Activated T-cell treated with anti-CD3 and anti-CD28 coated beads for 48 hours (primary cell): ENCODE measurements around the gene KCTD8.
"Not testable (repeated sequence)": the region's sequence is repeated elsewhere in the genome, so short reads cannot be mapped to it uniquely, and the experiment has no call there.

Experiments used
- DNase-seq: peaks from one replicate; pipeline ENCODE4 v3.0.0-alpha.2; 2020; ENCODE audit warnings: low read depth

KCTD8 gene

DNA sequence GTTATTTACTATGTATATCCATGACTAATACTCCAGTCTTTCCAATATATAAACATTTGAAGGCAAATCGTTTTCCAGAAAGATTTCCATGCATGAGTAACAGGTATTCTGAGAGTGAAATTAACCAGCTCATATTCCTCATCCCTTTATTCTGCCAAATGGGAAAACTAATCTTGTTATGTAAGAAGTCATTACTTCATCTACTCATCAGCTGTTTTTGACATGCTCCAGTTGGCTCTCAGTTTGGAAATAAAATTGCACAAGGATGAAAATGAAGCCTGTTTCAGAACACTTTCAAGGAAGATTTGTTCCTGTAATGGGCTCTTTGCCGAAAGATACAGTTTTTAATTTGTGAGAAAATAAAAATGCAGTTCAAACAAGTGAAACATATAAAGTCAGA lies 121.9 kb downstream of the KCTD8 start:
- DNase-seq = no peak

GRCh38 chr4:44320833-44321232 lies 127.8 kb downstream of the KCTD8 start:
- DNase-seq = no peak

- DNase-seq = no peak
Observed at GRCh38 chr4:44319129-44319528, 129.5 kb downstream of the KCTD8 start.

- DNase-seq = no peak
Observed at GRCh38 chr4:44313702-44314101, 134.9 kb downstream of the KCTD8 start.

DNA sequence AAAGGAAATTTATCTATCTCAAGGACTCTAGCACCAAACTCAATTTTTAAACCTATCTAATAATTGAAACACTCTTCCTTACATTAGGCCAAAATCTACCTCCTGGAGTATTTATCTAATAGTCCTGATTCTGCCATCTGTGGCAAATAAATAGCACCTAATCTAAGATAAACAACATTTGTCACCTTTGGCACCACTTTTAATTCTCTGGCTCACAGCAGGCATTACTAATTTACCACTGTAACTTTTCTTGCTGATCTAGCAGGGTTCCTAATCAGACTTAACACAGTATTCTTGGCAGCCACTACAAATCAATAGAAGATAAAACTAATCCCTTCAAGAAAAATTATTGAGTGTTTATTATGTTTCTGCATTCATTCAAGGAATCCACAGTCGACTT lies 161.1 kb downstream of the KCTD8 start:
- DNase-seq = no peak

DNA sequence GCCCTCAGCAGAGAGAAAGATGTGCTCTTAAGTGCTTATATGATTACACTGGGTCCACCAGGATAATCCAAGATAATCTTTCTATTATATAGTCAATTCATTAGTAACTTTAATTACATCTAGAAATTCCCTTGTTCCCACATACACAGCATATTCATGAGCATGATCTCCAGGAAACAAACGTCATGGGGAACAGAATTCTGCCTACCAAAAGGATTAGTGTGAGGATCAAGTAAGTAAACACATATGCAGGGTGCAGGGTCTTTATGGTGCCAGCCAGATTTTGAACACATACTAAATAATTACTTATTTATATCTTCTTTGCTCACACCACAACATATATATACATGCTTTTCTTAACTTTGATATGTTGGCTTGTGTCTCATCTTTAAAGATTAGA lies 169.1 kb downstream of the KCTD8 start:
- no peak for DNase-seq

GRCh38 chr4:44279066-44279465 lies 169.5 kb downstream of the KCTD8 start:
- DNase-seq = no peak

DNA sequence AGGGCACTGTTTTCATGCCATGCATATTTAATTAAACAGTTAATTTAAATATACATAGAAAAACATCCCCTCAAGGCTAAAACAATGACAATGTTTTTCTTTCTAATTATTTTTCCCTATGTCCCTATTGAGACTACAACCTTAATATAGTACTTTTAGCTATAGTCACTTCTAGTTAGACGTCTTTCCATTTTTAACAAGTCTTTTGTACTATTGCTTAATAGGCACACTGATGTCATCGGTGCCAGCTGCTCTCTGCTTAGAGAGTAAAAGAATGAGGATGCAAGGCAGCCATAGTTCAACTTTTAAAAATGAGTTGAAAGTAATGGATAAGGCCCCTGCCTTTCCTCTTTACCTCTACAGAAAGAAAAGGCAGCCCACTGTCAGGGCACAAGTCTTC lies 191.1 kb downstream of the KCTD8 start:
- DNase-seq = no peak

DNA sequence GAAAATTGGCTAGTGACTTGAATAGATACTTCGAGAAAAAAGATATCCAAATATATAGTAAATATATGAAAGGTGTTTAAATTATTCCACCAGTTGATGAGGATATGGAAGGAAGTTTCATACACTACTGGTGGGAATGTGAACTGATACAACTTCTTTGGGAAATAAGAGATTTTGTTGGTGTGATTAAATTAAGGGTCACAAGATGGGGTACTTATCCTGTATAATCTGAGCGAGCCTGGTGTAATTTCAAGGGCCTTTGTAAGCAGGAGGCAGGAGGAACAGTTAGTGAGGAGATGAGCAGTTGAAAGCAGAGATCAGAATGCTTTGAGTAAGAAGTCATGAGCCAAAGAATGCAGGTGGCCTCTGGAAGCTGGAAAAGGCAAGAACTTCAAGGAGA lies 192.2 kb downstream of the KCTD8 start:
- no peak for DNase-seq

GRCh38 chr4:44237643-44238042 lies 211.0 kb downstream of the KCTD8 start:
- no peak for DNase-seq

DNA sequence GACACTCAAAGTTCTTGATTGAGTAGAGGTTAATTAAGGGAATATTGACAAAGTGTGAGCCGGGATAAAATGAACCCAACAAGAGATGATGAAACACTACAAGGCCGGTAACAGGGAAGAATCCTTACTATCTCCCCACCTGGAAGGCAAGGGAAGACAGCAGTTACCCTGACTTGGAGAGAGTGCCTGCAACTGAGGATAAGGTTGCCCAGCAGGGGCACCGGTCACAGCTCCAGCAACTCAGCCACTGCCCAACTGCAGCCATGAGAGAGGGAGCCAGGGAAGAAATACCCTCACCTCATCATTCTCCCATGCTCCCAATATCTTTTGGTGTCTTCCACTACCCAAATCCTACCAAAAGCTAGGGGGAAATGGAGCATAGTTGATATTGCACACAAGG lies 212.7 kb downstream of the KCTD8 start:
- no peak for DNase-seq

DNA sequence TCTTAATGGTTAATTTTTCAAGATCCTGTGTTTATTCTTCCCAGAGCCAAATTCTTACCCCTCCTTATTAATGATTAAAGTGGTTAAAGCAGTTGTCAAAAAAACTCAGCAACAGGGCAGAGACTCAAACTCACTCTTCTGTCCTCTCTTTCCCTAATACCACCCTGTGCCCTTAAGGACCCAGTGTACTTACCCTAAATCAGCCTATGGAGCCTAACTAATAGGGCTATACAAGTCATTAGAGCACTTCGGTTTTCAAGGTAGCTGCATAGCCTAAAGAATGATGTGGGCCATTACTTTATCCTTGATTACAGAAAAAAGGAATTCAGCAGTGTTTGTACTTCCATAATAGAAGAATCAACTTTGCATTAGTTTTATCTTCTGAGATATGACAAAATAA lies 216.3 kb downstream of the KCTD8 start:
- DNase-seq = no peak

GRCh38 chr4:44231006-44231405 lies 217.6 kb downstream of the KCTD8 start:
- DNase-seq = no peak

- DNase-seq = no peak
Observed at GRCh38 chr4:44228326-44228725, 220.3 kb downstream of the KCTD8 start.

- DNase-seq = no peak
Observed at GRCh38 chr4:44221407-44221806, 227.2 kb downstream of the KCTD8 start.

DNA sequence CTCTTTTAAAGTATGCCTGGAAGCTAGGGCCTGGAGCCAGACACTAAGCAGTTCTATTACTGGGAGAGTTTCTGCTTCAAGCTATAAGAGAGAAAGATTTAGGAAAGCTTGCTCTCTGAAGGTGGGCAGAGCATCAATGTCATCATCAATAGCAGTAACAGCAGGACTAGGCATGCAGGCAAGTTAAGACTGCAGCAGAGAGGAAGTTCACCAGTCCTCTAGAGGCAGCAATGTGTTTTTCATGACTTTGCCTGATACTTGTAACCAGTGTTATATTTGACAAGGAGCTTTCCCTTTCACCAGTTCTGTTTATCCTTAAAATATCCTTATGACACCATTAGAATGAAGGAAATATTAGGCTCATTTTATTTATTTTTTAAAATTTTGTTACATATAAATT lies 237.9 kb downstream of the KCTD8 start:
- no peak for DNase-seq

DNA sequence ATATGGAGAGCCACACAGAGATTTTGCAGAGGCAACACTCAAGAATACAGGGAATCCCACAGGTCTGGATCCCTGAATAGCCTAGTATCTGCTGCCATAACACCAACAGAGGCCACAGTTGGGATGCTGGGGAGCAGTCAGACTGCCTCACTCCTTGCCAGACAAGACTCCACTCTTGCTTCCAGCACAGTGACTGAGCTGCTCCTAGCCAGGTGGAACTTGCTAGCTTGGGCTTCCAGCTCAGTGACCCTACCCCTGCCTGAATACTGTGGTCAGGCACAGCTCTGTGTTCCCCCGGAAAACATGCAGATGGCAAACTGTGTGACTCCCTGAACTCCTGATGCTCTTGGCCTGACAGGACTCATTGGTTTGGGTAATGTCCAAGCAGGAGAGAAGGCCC lies 251.8 kb downstream of the KCTD8 start:
- no peak for DNase-seq

DNA sequence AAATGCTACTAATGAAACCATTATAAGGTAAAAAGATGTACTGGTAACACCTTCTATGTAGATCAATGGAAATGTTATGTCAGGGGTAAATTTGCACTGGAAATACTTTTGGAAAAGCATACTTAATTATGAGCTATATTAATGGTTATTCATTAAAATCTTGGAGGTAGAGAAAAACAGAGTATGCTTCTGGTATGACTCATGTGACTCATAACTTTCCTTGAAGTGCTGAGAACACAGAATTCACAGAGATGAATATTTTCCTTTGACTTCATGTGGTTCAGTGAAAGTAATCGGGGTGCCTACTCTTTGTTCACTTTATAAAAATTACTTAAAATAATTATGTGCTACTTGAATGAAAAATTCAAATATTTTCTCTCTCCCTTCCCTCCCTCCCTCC lies 254.2 kb downstream of the KCTD8 start:
- no peak for DNase-seq

- DNase-seq = no peak
Observed at GRCh38 chr4:44186850-44187246, 261.8 kb downstream of the KCTD8 start.

DNA sequence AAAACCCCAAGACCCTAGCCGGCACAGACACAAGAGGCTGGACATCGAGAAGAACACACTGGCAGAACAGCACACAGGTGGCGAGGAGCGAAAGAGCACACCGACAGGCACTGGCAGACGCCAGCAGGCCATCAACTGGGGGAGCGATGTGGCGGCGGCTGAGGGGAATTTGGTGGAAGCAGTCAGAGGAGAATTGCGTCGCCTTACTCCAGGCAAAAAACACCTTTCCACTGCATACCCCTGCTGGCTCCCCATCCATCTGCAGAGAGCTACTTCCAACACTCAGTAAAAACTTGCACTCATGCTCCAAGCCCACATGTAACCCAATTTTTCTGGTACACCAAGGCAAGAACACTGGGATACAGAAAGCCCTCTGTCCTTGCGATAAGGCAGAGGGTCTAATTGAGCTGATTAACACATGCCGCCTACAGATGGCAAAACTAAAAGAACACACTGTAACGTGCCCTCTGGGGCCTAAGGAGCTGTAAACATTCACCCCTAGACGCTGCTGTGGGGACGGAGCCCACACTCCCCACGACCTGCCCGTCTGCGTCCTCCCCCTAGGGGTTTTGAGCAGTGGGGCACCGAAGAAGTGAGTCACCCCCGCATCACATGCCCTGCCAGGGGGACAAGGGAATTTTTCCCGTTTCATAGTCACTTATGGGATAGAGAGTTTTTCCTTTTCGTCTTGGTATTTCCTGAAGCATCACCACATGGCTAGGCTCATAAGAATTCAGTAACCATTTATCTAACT lies 262.3 kb downstream of the KCTD8 start:
- no peak for DNase-seq

- DNase-seq = not testable (repeated sequence)
Observed at GRCh38 chr4:44181491-44182349, 266.9 kb downstream of the KCTD8 start.

- not testable (repeated sequence) for DNase-seq
Observed at GRCh38 chr4:44167766-44168165, 280.8 kb downstream of the KCTD8 start.

DNA sequence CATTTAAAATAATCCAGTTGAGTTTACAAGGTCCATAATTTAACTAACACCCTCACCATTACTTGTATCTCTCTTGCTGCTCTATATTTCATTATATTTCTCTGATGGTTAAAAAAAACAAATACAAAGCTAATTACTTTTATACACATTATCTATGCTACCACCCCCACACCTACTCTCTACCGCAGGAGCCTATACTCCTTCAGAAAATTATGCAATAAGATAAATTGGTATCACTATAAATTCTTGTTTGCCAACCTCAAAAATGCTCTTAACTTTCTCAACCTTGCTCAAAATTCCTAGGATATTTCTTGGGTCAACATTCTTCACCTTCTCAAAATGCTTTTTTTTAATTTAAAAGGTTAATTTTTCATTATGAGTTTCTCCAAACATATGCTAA lies 282.7 kb downstream of the KCTD8 start:
- DNase-seq = no peak
